COR-L47 (cell line): ENCODE data around the gene SMCO1.
"Not testable (repeated sequence)": the region's sequence is repeated elsewhere in the genome, so short reads cannot be mapped to it uniquely, and the experiment has no call there.

Experiments used
- DNase-seq: peaks from one replicate; lab custom pipeline; 2025; lab: John Stamatoyannopoulos, UW

SMCO1 gene

GRCh38 chr3:196521291-196521690 is 6.1 kb upstream of the SMCO1 start:
- DNase-seq = not testable (repeated sequence)

DNA sequence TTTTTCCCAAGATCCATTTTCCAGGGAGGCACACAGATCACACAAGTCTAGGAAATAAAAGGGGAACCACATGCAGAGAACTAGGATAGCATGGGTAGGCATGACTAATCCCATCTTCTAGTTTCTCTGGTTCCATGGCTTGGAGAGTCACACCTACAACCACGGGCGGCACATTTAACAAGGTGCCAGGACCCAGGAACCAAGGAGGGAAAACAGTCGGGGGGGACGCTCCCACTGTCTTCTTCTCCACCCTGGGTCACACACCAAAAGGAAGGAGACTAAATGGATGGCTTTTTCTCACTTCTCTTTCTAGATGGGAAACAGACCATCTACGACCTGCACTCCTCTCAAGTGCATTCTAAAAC is 4.6 kb upstream of the SMCO1 start:
- no peak for DNase-seq

DNA sequence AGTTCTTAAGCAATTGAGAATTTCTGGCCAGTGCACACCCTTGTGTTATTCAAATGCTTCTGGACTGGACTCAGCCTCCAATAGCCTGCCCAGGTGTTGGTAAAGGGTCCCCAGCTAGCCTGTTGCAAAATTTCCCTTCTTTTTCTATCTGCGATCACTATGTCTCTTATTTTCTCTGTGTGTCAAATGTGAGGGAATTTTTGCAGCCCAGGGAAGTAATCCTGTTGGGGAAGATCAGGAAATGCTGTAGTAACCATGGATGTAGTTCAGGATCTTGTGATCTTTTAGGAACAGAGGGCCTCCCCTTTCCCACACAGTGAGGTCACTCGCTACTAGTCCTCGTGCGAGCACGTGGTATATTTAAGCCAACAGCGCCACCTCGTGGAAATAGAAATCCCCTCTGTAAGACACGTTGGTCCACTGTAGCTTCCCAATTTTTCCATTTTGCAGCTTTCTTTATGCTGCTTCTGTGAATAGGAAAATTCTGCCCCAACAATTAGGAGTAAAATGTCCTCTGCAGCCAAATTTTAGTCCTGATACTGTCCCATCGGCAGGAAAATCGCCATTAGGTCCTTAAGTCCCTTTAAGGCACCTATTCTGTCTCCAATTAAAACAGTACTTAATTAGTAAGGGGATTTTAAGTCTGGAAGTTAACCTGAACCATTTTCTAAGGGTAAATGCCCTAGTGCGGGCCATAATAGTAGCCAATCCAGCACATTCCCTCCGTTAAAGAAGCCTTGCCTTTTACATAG is 4.0 kb upstream of the SMCO1 start:
- peak; percentile 74 for DNase-seq

DNA sequence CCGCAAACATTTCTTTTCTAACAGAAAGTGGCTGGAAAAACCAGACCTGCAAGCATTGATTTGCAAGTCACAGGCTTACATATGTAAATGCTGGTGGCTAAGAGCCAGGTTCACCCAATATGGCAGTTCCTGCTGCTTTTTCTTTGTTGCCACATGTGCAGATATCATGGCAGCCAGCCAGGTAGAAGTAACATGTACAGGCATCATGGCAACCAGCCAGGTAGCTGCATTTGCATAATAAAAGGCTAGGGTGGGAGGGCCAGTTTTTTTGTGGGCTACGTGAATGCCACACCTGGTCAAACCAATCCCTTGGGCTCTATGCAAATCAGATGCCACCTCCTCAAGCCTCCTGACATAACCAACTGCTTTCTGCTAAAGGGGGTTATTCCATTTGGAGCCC is 2.8 kb upstream of the SMCO1 start:
- DNase-seq = peak; percentile 99

- no peak for DNase-seq
These were observed 2.1 kb upstream of the SMCO1 start for GRCh38 chr3:196517162-196517800.

GRCh38 chr3:196514350-196514716 is 813 bp downstream of the SMCO1 start:
- DNase-seq = no peak

DNA sequence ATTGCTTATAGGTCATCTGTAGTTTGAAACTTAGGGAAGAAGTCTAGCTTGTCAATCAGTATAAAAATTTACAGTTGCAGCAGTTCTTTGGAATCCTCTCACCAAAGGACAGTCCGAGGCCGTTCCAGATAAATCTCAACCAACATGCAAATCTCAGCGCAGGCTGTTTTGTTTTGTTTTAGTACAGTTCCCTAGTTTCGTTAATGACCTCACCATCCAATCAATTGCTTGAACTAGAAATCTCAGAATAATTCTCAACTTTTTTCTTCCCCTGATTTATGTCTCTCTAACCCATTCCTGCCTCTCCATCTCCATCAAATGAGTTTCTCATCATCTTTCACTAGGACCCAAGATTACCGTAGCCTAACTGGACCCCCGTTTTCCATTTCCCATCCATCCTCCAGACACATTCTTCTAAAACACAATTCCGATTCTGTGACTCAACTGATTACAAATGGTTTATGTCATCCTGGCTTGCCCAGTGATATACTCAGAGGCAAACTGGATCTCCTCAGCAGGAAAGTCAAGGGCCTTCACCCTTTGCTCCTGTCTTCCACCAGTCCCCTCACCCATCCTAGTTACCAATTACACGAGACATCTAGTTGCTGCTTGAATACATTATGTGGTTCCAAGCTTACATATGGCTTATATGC is 1.3 kb downstream of the SMCO1 start:
- no peak for DNase-seq

DNA sequence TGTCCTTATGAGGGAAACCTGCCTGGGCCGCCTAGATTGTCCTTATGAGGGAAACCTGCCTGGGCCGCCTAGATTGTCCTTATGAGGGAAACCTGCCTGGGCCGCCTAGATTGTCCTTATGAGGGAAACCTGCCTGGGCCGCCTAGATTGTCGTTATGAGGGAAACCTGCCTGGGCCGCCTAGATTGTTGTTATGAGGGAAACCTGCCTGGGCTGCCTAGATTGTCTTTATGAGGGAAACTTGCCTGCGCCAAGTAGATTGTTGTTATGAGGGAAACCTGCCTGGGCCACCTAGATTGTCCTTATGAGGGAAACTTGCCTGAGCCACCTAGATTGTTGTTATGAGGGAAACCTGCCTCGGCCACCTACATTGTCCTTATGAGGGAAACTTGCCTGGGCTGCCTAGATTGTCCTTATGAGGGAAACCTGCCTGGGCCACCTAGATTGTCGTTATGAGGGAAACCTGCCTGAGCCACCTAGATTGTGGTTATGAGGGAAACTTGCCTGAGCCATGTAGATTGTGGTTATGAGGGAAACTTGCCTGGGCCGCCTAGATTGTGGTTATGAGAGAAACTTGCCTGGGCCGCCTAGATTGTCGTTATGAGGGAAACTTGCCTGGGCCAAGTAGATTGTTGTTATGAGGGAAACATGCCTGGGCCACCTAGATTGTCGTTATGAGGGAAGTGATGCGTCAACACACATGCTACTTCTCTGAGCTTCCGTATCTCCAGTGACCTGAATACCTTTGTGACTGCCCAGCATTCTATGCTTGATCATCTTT is 3.3 kb downstream of the SMCO1 start:
- DNase-seq = not testable (repeated sequence)

DNA sequence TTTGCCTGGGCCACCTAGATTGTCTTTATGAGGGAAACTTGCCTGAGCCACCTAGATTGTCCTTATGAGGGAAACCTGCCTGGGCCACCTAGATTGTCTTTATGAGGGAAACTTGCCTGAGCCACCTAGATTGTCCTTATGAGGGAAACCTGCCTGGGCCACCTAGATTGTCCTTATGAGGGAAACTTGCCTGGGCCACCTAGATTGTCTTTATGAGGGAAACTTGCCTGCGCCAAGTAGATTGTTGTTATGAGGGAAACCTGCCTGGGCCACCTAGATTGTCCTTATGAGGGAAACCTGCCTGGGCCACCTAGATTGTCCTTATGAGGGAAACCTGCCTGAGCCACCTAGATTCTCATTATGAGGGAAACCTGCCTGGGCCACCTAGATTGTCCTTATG is 4.0 kb downstream of the SMCO1 start:
- DNase-seq = not testable (repeated sequence)

DNA sequence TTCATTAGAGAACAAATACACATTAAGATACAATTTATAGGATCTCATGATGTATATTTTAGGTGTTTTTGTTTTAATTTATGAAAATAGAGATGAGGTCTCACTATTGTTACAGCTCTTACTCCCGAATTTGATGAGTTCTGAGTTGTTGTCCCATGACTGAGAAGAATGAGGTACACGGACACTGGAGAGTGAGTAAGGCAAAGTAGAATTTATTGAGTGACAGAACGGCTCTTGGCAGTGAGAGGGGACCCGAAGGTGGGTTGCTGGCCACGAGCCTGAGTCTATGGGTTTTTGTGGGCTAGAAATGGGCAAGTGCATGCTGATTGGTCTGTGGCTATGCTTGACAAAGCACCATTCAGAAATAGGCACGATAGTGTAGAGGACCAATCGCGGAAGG is 8.5 kb downstream of the SMCO1 start:
- DNase-seq = no peak

DNA sequence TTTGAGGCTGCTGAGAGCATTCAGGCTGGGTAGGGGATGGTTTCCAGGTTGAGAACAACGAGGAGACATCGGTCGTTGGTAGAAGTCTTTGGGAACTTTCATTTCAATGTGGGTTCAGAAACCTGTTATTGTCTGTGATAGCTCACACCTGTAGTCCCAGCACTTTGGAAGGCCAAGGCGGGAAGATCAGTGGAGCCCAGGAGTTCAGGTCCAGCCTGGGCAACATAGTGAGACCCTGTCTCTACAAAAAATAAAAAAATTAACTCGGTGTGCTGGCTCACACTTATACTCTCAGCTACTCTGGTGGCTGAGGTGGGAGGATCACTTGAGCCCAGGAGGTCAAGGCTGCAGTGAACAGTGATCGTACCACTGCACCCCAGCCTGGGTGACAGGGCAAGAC is 10.6 kb downstream of the SMCO1 start:
- no peak for DNase-seq

DNA sequence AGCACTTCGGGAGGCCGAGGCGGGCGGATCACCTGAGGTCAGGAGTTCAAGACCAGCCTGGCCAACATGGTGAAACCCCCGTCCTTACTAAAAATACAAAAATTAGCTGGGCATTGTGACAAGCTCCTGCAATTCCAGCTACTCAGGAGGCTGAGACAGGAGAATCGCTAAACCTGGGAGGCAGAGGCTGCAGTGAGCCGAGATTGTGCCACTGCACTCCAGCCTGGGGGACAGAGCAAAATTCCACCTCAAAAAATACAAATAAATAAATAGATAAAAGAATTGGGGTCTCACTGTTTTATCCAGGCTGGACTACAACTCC is 11.1 kb downstream of the SMCO1 start:
- DNase-seq = not testable (repeated sequence)

DNA sequence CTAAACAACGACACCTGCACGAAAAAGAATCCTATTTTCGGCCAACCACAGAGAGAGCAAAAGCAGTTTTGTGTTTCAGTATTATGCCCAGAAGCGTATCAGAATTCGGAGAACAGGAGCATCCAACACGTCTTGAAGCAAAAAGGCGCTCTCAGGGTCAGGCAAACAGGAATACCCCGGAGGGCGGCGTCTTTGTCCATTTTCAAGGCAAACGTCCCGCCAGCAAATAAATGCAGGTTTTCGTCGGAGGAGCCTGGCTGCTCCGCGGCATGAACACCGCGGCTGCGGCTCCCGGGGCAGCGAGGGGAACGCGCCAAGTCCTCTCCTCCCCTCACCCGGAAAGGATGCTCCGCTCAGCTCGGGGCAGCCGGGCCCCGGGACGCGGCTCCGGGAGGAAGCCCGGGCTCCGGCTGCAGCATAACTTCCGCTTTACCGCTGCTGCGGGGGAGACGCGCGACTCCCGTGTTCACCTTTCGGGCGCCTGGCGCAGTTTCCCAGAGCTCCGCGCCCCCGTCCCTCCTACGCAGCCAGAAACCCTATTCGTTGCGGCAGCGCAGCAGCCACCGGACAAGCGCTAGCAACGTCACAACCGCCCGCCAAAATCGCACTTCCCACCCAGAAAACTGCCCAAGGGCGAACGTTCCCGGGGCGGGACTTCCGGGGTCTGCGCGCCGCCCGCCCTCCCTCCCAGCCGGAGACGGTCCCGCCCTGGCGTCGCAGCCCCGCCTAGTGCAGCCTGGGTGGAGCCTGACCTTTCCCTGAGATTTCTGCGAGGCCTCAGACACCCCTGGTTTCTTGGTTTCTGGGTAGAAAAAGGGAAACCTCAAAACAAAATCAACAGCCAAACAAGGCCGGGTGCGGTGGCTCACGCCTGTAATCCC is 11.7 kb downstream of the SMCO1 start, which contains the start of gene RNF168:
RNF168 (minus strand) TSS at position 573 of the 881 bp plus-strand sequence. CDS start 595 bp downstream, outside the sequence.
- peak; percentile 99 for DNase-seq

- peak; percentile 63 for DNase-seq
These were observed 12.4 kb downstream of the SMCO1 start for GRCh38 chr3:196502775-196503195.

DNA sequence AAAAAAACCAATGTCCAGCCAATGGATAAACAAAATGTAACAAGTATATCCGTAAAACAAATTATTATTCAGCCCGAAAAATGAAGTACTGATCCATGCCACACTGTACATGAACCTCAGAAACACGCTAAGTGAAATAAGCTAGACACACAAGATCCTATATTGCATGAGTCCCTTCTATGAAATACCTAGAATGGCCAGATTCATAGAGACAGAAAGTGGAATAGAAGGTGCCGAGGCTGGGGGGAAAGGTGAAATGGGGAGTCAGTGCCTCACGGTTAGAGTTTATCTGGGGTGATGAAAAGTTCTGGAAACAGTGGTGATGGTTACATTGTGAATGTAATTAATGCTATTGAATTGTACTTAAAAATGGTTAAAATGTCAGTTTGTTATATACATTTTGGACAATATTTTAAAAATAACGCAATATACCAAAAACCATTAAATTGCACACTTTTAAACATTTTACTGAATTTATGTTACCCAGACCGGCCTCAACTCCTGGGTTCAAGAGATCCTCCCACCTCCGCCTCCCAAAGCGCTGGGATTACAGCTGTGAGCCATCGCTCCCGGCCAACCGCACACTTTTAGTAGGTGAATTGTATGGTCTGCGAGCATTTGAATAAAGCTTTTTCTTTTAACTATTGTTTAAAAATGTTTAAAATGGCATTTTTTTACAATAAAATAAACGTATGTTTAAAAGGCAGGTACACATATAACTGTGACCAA is 13.7 kb downstream of the SMCO1 start:
- no peak for DNase-seq

DNA sequence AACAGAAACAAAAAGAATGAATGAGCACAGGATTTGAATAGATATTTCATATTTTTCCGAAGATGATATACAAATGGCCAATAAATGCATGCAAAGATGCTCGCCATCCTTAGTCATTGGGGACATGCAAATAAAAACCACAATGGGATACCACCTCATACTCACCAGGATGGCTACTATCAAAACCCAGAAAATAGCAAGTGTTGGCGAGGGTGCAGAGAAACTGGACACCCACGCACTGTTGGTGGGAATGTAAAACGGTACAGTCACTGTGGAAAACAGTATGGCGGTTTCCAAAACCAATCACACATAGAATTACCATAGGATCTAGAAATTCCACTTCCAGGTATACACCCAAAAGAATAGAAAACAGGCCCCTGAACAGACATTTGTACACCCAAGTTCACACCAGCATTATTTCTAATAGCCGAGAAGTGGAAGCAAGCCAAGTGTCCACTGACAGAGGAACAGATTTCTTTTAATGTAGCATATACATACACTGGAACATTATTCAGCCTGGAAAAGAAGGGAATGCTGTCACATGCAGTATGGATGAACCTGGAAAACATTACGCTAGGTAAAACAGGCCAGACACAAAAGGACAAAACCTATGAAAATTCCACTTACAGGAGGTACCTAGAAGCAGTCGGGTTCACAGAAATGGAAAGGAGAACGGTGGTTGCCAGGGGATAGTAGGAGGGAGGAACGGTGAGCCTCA is 15.2 kb downstream of the SMCO1 start:
- no peak for DNase-seq

DNA sequence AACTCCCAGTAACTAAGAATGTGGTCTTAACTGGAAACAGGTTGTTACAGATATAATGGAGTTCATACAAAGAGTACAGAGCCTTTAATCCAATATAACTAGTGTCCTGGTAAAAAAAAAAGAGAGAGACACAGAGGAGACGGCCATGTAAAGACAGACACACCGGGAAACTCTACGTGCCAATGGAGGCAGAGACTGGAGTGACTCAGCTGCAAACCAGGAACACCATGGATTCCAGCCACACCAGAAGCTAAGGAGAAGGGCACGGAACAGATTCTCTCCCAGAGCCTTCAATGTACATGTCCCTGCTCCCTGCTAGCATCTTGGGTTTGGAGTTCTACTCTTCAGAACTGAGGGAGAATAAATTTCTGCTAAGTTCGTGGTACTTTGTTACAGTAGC is 16.1 kb downstream of the SMCO1 start:
- no peak for DNase-seq

DNA sequence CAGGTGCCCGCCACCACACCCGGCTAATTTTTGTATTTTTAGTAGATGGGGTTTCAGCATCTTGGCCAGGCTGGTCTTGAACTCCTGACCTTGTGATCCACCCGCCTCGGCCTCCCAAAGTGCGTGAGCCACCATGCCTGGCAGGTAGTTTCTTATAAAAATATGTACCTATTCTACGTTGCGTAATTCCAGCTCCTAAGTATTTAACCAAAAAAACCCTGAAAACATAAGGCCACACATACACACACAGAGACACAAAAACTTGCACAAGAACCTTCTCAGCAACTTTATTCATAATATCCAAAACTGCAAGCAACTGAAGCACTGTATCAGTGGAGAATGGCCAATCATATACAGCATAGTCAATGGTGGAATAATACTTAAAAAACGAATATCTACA is 16.8 kb downstream of the SMCO1 start:
- no peak for DNase-seq

GRCh38 chr3:196496183-196496582 is 19.0 kb downstream of the SMCO1 start:
- DNase-seq = no peak

DNA sequence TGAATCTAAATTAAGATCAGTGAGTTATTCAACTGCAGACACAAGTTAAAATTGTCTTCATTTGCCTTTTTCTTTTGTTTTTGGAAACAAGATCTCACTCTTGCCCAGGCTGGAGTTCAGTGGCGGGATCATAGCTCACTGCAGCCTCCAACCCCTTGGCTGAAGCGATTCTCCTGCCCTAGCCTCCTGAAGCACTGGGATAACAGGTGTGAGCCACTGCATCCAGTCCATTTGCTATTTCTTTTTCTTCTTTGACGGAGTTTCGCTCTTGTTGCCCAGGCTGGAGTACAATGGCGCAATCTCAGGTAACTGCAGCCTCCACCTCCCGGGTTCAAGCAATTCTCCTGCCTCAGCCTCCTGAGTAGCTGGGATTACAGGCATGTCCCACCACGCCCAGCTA is 21.9 kb downstream of the SMCO1 start:
- no peak for DNase-seq
